Spleen (tissue), 7 donors: Measurements from ENCODE around the gene AIDA.
"Not testable (repeated sequence)": the region's sequence is repeated elsewhere in the genome, so short reads cannot be mapped to it uniquely, and the experiment has no call there.

Experiments used
- POLR2A ChIP-seq, 3 donors: fragments of 450-650 bp; IDR thresholded peaks; one replicate each; pipeline ENCODE4 v1.5.1; 2017; ENCODE audit warnings: antibody characterized with exemption in 3 of 3, mild to moderate bottlenecking in 1 of 3
- POLR2AphosphoS5 ChIP-seq, 3 donors: sonication (generic); formaldehyde crosslinking; IDR thresholded peaks; one replicate each; pipeline ENCODE4 v1.5.1; 2017; ENCODE audit warnings: antibody characterized with exemption in 3 of 3
- TF ChIP-seq, protein P1 (sequence below), 11 experiments: fragments of 200-600 bp in 7 of 11; fragments of 450-650 bp in 4 of 11; sonication (generic) in 4 of 11; IDR thresholded peaks in 8 of 11; conservative IDR thresholded peaks in 3 of 11; 1 replicate in 7 of 11; 2 replicates in 4 of 11; pipeline versions ENCODE4 v1.4.0 to v1.8.0; 2016 to 2021; ENCODE audit warnings: antibody characterized with exemption in 11 of 11, inconsistent platforms in 4 of 11, mild to moderate bottlenecking in 1 of 11
- donor health status: DM: no; HTN: no; CAD: no; lungs with moderate emphysema.
- donor health status: DM: no; HTN: no; CAD: no.
- donor health status: DM: no; HTN: no; CAD: no.

DNA sequence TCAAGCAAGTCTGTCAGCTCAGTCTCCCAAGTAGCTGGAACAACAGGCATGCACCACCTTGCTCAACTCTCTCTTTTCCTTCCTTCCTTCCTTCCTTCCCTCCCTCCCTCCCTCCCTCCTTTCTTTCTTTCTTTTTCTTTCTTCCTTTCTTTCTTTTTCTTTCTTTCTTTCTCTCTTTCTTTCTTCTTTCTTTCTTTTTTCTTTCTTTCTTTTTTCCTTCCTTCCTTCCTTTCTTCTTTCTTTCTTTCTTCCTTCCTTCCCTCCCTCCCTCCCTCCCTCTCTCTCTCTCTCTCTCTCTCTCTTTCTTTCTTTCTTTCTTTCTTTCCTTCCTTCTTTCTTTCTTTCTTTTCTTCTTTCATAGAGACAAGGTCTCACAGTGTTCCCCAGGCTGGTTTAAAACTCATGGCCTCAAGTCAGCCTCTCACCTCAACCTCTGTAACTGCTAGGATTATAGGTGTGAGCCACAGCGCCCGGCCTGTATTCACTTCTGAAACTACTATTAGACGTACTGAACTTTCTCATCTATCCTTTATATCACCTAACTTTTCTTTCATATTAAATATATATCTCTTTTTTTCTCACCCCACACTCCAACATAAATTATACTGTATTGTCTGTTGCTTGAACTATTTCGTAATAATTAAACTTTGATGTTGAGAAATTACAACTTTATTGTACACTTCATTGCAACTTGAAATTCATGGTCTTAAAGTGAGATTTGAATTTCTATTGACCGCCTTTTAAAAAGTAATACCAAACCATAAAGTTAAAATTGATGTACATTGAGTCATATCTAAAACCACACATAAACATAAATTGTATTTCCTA is 29.6 kb upstream of the AIDA start:
- TF ChIP-seq, protein P1, sequence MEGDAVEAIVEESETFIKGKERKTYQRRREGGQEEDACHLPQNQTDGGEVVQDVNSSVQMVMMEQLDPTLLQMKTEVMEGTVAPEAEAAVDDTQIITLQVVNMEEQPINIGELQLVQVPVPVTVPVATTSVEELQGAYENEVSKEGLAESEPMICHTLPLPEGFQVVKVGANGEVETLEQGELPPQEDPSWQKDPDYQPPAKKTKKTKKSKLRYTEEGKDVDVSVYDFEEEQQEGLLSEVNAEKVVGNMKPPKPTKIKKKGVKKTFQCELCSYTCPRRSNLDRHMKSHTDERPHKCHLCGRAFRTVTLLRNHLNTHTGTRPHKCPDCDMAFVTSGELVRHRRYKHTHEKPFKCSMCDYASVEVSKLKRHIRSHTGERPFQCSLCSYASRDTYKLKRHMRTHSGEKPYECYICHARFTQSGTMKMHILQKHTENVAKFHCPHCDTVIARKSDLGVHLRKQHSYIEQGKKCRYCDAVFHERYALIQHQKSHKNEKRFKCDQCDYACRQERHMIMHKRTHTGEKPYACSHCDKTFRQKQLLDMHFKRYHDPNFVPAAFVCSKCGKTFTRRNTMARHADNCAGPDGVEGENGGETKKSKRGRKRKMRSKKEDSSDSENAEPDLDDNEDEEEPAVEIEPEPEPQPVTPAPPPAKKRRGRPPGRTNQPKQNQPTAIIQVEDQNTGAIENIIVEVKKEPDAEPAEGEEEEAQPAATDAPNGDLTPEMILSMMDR (IDR thresholded peaks at IDR 0.05 in 8 of 11, conservative IDR thresholded peaks at IDR 0.05 in 3 of 11), result not testable (repeated sequence)
- not testable (repeated sequence) for TF ChIP-seq POLR2AphosphoS5, POLR2A (IDR thresholded peaks at IDR 0.05)
